NB4 (cell line): ENCODE measurements around the gene ADCY2.

Experiments used
- DNase-seq: peaks from one replicate; pipeline ENCODE4 v3.0.0; 2010; ENCODE audit warnings: low read depth
- H3K4me3 ChIP-seq: one replicate; pipeline ENCODE4 v1.5.1; 2011; ENCODE audit warnings: mild to moderate bottlenecking, low read depth, low read length, moderate library complexity
- CTCF ChIP-seq: IDR thresholded peaks from one replicate; pipeline ENCODE4 v1.5.1; 2012; ENCODE audit warnings: low read depth, low read length
- MAX ChIP-seq: IDR thresholded peaks from 2 replicates; pipeline ENCODE4 v1.6.1; 2011; ENCODE audit warnings: low read depth, low read length
- MYC ChIP-seq: IDR thresholded peaks from 2 replicates; pipeline ENCODE4 v1.6.1; 2011; ENCODE audit warnings: low read depth, low read length
- POLR2A ChIP-seq: IDR thresholded peaks from 2 replicates; pipeline ENCODE4 v1.6.1; 2011; ENCODE audit warnings: mild to moderate bottlenecking; ENCODE audit not compliant: insufficient read length; ENCODE audit errors: extremely low read depth

The ADCY2 gene

GRCh38 chr5:7576023-7576715 is 180.2 kb downstream of the ADCY2 start:
- H3K4me3 ChIP-seq: no peak overlapping the region
- no peak for TF ChIP-seq MYC
- TF ChIP-seq POLR2A: no peak
- no peak for TF ChIP-seq CTCF
- no peak for TF ChIP-seq MAX
- DNase-seq: no peak

- no peak for TF ChIP-seq CTCF
- TF ChIP-seq MAX: no peak
- TF ChIP-seq POLR2A: no peak
- TF ChIP-seq MYC: no peak
- no peak overlapping the region for H3K4me3 ChIP-seq
- DNase-seq: no peak
Observed at GRCh38 chr5:7577381-7577780, 181.4 kb downstream of the ADCY2 start.

- no peak overlapping the region for H3K4me3 ChIP-seq
- TF ChIP-seq POLR2A: no peak
- TF ChIP-seq MAX: no peak
- no peak for TF ChIP-seq CTCF
- DNase-seq: no peak
Observed at GRCh38 chr5:7578071-7578470, 182.1 kb downstream of the ADCY2 start.

GRCh38 chr5:7584749-7585148 is 188.8 kb downstream of the ADCY2 start:
- TF ChIP-seq MAX (no peak), MYC (no peak), CTCF (no peak), POLR2A (no peak)

GRCh38 chr5:7585807-7586206 is 189.9 kb downstream of the ADCY2 start:
- no peak for DNase-seq
- no peak overlapping the region for H3K4me3 ChIP-seq
- TF ChIP-seq MYC (no peak), MAX (no peak), POLR2A (no peak), CTCF (no peak)

More at GRCh38 chr5:7584749-7585148, 188.8 kb downstream of the ADCY2 start:
- DNase-seq: no peak
- no peak overlapping the region for H3K4me3 ChIP-seq
